Left lung (tissue), 10 donors: ENCODE results near the gene BMPR2. TPM values are rescaled to one million over a fixed set of nuclear protein-coding genes. Genes with fewer than 3 reads are reported as not detected.

Experiments used
- ATAC-seq: fragments of 200-7000 bp; cut with Tn5 transposase; one replicate; pipeline ENCODE4 v1.9.1; 2020; ENCODE audit warnings: moderate library complexity
- DNase-seq, 4 donors: peaks; one replicate each; pipeline ENCODE4 v3.0.0-alpha.2; 2013 to 2020
- H3K27ac ChIP-seq, 2 donors: fragments of 200-600 bp; sonication (generic) in 1 of 2; one replicate each; pipeline versions ENCODE4 v1.5.0 to v1.8.0; 2020 to 2021
- H3K27me3 ChIP-seq, 2 donors: fragments of 200-600 bp; sonication (generic) in 1 of 2; one replicate each; pipeline versions ENCODE4 v1.5.0 to v1.8.0; 2020 to 2021
- H3K36me3 ChIP-seq, 2 donors: fragments of 200-600 bp; sonication (generic) in 1 of 2; one replicate each; pipeline versions ENCODE4 v1.5.0 to v1.8.0; 2020 to 2021
- H3K4me1 ChIP-seq, 2 donors: fragments of 200-600 bp; one replicate each; pipeline ENCODE4 v1.8.0; 2021
- H3K4me3 ChIP-seq, 2 donors: fragments of 200-600 bp; sonication (generic) in 1 of 2; one replicate each; pipeline versions ENCODE4 v1.5.0 to v1.8.0; 2020 to 2021; ENCODE audit warnings: mild to moderate bottlenecking in 1 of 2
- H3K9me3 ChIP-seq, 2 donors: fragments of 200-600 bp; sonication (generic) in 1 of 2; one replicate each; pipeline versions ENCODE4 v1.5.0 to v1.8.0; 2020 to 2021
- CTCF ChIP-seq, 2 donors: fragments of 200-600 bp; sonication (generic) in 1 of 2; IDR thresholded peaks; one replicate each; pipeline versions ENCODE4 v1.5.0 to v1.8.0; 2021; ENCODE audit warnings: antibody characterized with exemption in 2 of 2
- intact Hi-C, 2 donors: fragments of 100-400 bp; cut with DNase I; formaldehyde crosslinking; loops; one replicate each; pipeline versions ENCODE4 v1.11.2 to v1.14.2; 2022
- polyA plus RNA-seq, 6 donors: library from polyadenylated mRNA; unstranded; fragments of 120-200 nt; gene quantifications; one replicate each; pipeline ENCODE4 v1.2.1, GENCODE V29; 2013; ENCODE audit not compliant: insufficient read length in 6 of 6
- total RNA-seq, 2 donors: library from RNA; stranded (reverse); fragmentation: NEBNext Ultra II Directional; extraction: Animal tissue kit (Norgen Biotek cat#: 25700); gene quantifications; one replicate each; pipeline ENCODE4 v1.2.1, GENCODE V29; 2021
- donor health status: DM: no; HTN: yes; CAD: no.
- donor health status: DM: no; HTN: no; CAD: no.

The BMPR2 gene
- total and polyA plus RNA-seq, 8 donors = 68.3 to 99.7 (median 83.6) TPM

- DNase-seq (peak in 1 of 4 donors; percentile 24), ATAC-seq (no peak)
- Histone ChIP-seq H3K36me3 (no peaks in the 10 kb centered on the region), H3K9me3 (no peaks in the 10 kb centered on the region), H3K27ac (no peak overlapping the region), H3K4me1 (peaks cover 0 to 4% of the 10 kb centered on the region in 2 donors), H3K27me3 (no peaks in the 10 kb centered on the region), H3K4me3 (no peak overlapping the region)
- intact Hi-C loops = no loop called here
- no peak for TF ChIP-seq CTCF (IDR thresholded peaks at IDR 0.05)
These were observed 41.9 kb downstream of the BMPR2 start for GRCh38 chr2:202418027-202418426.

GRCh38 chr2:202418511-202418910, 42.4 kb downstream of the BMPR2 start:
- DNase-seq = no peak
- no peaks in the 10 kb centered on the region for H3K9me3 ChIP-seq
- ATAC-seq = no peak
- TF ChIP-seq CTCF (IDR thresholded peaks at IDR 0.05) = no peak
- intact Hi-C loops = no loop called here
- H3K4me3 ChIP-seq = no peak overlapping the region
- no peaks in the 10 kb centered on the region for H3K36me3 ChIP-seq
- H3K27me3 ChIP-seq = no peaks in the 10 kb centered on the region
- peaks cover 0 to 4% of the 10 kb centered on the region in 2 donors for H3K4me1 ChIP-seq
- H3K27ac ChIP-seq = no peak overlapping the region

- TF ChIP-seq CTCF (IDR thresholded peaks at IDR 0.05) = no peak
- Histone ChIP-seq H3K27ac (no peak overlapping the region), H3K27me3 (no peaks in the 10 kb centered on the region), H3K9me3 (no peaks in the 10 kb centered on the region), H3K4me1 (peaks cover 5 to 10% of the 10 kb centered on the region in 2 donors), H3K4me3 (no peak overlapping the region), H3K36me3 (no peaks in the 10 kb centered on the region)
- no peak for DNase-seq
- no peak for ATAC-seq
- intact Hi-C loops = no loop called here
These were observed 47.0 kb downstream of the BMPR2 start for GRCh38 chr2:202423139-202423538.

- Histone ChIP-seq H3K27me3 (no peaks in the 10 kb centered on the region), H3K4me3 (no peak overlapping the region), H3K9me3 (peaks cover 0 to 6% of the 10 kb centered on the region in 2 donors), H3K4me1 (peaks cover 6 to 10% of the 10 kb centered on the region in 2 donors), H3K36me3 (no peaks in the 10 kb centered on the region), H3K27ac (no peak overlapping the region)
- DNase-seq (no peak), ATAC-seq (no peak)
- no peak for TF ChIP-seq CTCF (IDR thresholded peaks at IDR 0.05)
- intact Hi-C loops = no loop called here
These were observed 48.9 kb downstream of the BMPR2 start for GRCh38 chr2:202425036-202425435.

GRCh38 chr2:202426751-202427150, 50.6 kb downstream of the BMPR2 start:
- no peaks in the 10 kb centered on the region for H3K36me3 ChIP-seq
- DNase-seq = no peak
- no peak overlapping the region for H3K4me3 ChIP-seq
- peaks cover 0 to 6% of the 10 kb centered on the region in 2 donors for H3K9me3 ChIP-seq
- intact Hi-C loops = no loop called here
- ATAC-seq = peak; percentile 44
- H3K27ac ChIP-seq = no peak overlapping the region
- peaks cover 6 to 10% of the 10 kb centered on the region in 2 donors for H3K4me1 ChIP-seq
- H3K27me3 ChIP-seq = no peaks in the 10 kb centered on the region
- no peak for TF ChIP-seq CTCF (IDR thresholded peaks at IDR 0.05)
